ENCODE data around the gene ANKRD11.
"Not testable (repeated sequence)": the region's sequence is repeated elsewhere in the genome, so short reads cannot be mapped to it uniquely, and the experiment has no call there.

The ANKRD11 gene

GRCh38 chr16:89244754-89245153 is 245.6 kb downstream of the ANKRD11 start:
- Histone ChIP-seq H3K4me1 (ENCODE audit: low read depth, poor library complexity, severe bottlenecking) (no peaks in the 10 kb centered on the region), H3K79me2 (ENCODE audit: insufficient read depth, low read depth) (peaks cover 4% of the 10 kb centered on the region; the same call in 1 of the 2 replicates), H3K4me3 (IDR thresholded peaks at IDR 0.05; ENCODE audit: insufficient read depth, low read depth, low read length) (no peak overlapping the region), H4K20me1 (ENCODE audit: insufficient read depth) (no peaks in the 10 kb centered on the region), H3K27ac (no peak overlapping the region), H2AFZ (ENCODE audit: low read depth) (no peak overlapping the region), H3K27me3 (ENCODE audit: insufficient read depth, low read depth) (no peaks in the 10 kb centered on the region), H3K4me2 (no peak overlapping the region), H3K9ac (no peak overlapping the region), H3K36me3 (ENCODE audit: insufficient read depth) (no peaks in the 10 kb centered on the region)
- TF ChIP-seq, protein P1, sequence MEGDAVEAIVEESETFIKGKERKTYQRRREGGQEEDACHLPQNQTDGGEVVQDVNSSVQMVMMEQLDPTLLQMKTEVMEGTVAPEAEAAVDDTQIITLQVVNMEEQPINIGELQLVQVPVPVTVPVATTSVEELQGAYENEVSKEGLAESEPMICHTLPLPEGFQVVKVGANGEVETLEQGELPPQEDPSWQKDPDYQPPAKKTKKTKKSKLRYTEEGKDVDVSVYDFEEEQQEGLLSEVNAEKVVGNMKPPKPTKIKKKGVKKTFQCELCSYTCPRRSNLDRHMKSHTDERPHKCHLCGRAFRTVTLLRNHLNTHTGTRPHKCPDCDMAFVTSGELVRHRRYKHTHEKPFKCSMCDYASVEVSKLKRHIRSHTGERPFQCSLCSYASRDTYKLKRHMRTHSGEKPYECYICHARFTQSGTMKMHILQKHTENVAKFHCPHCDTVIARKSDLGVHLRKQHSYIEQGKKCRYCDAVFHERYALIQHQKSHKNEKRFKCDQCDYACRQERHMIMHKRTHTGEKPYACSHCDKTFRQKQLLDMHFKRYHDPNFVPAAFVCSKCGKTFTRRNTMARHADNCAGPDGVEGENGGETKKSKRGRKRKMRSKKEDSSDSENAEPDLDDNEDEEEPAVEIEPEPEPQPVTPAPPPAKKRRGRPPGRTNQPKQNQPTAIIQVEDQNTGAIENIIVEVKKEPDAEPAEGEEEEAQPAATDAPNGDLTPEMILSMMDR (conservative IDR thresholded peaks at IDR 0.05; ENCODE audit: low read depth, low read length) = no peak

DNA sequence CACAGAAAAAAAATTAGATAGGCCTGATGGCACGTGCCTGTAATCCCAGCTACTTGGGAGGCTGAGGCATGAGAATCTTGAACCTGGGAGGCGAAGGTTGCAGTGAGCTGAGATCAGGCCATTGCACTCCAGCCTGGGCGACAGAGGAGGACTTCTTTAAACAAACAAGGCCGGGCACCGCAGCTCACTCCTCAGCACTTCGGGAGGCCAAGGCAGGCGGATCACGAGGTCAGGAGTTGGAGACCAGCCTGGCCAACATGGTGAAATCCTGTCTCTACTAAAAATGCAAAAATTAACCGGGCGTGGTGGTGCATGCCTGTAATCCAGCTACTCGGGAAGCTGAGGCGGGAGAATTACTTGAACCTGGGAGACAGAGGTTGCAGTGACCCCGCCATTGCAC is 246.1 kb downstream of the ANKRD11 start:
- not testable (repeated sequence) for H2AFZ ChIP-seq (ENCODE audit: low read depth); H3K79me2 ChIP-seq (ENCODE audit: insufficient read depth, low read depth); H3K27me3 ChIP-seq (ENCODE audit: insufficient read depth, low read depth); H3K36me3 ChIP-seq (ENCODE audit: insufficient read depth); H3K27ac ChIP-seq; H4K20me1 ChIP-seq (ENCODE audit: insufficient read depth); H3K4me3 ChIP-seq (IDR thresholded peaks at IDR 0.05; ENCODE audit: insufficient read depth, low read depth, low read length); H3K4me2 ChIP-seq; H3K4me1 ChIP-seq (ENCODE audit: low read depth, poor library complexity, severe bottlenecking); H3K9ac ChIP-seq

DNA sequence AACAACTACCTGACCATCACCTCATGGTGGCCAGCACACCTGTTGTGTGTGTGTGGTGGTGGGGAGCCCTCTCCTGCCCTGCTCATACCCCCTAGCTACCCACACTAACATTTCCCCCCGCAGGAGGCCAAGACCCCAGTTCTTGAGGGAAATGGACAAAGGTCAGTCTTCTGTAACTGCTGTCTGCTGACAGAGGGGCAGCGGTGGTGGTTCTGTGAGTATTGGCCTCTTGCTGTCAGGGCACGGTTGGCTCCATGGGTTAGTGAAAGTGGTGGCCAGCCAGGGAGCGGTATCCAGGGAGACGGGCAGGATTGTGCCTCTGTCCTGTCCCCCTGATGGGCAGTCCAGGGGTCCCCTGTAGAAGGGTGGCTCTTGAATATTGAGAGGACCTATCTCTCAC is 246.7 kb downstream of the ANKRD11 start:
- no peak overlapping the region for H3K9ac ChIP-seq
- no peak overlapping the region for H3K4me2 ChIP-seq
- H3K36me3 ChIP-seq (ENCODE audit: insufficient read depth) = no peaks in the 10 kb centered on the region
- H3K27me3 ChIP-seq (ENCODE audit: insufficient read depth, low read depth) = no peaks in the 10 kb centered on the region
- H3K4me1 ChIP-seq (ENCODE audit: low read depth, poor library complexity, severe bottlenecking) = no peaks in the 10 kb centered on the region
- no peaks in the 10 kb centered on the region for H4K20me1 ChIP-seq (ENCODE audit: insufficient read depth)
- H3K4me3 ChIP-seq (IDR thresholded peaks at IDR 0.05; ENCODE audit: insufficient read depth, low read depth, low read length) = no peak overlapping the region
- TF ChIP-seq, protein P1 (conservative IDR thresholded peaks at IDR 0.05; ENCODE audit: low read depth, low read length) = no peak
- H3K79me2 ChIP-seq (ENCODE audit: insufficient read depth, low read depth) = peaks cover 4% of the 10 kb centered on the region; the same call in 1 of the 2 replicates
- H2AFZ ChIP-seq (ENCODE audit: low read depth) = no peak overlapping the region
- no peak overlapping the region for H3K27ac ChIP-seq

DNA sequence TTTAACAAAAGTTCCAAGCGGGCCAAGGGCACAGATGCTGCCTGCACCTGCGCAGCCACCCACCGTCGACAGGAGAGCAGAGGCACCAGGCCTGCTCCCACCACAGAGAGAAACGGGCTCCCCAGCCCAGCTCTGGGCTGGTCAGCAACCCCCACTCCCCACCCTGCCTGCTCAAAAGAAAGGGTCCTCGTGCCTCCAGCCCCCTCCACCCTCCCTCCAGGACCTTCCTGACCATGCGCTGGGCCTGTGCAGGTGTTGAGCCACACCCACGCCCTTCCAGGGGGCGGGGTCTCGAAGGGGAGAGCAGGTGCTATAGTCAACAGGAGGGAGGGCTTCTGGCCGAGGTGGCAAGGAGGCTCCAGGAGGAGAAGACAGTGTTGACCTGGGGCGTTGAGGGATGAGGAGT is 247.6 kb downstream of the ANKRD11 start:
- Histone ChIP-seq H3K4me3 (IDR thresholded peaks at IDR 0.05; ENCODE audit: insufficient read depth, low read depth, low read length) (no peak overlapping the region), H3K4me2 (no peak overlapping the region), H3K9ac (no peak overlapping the region), H2AFZ (ENCODE audit: low read depth) (no peak overlapping the region), H3K27ac (no peak overlapping the region), H3K27me3 (ENCODE audit: insufficient read depth, low read depth) (no peaks in the 10 kb centered on the region), H4K20me1 (ENCODE audit: insufficient read depth) (no peaks in the 10 kb centered on the region), H3K36me3 (ENCODE audit: insufficient read depth) (no peaks in the 10 kb centered on the region), H3K79me2 (ENCODE audit: insufficient read depth, low read depth) (peaks cover 4% of the 10 kb centered on the region; the same call in 1 of the 2 replicates), H3K4me1 (ENCODE audit: low read depth, poor library complexity, severe bottlenecking) (no peaks in the 10 kb centered on the region)
- TF ChIP-seq, protein P1 (conservative IDR thresholded peaks at IDR 0.05; ENCODE audit: low read depth, low read length) = no peak

DNA sequence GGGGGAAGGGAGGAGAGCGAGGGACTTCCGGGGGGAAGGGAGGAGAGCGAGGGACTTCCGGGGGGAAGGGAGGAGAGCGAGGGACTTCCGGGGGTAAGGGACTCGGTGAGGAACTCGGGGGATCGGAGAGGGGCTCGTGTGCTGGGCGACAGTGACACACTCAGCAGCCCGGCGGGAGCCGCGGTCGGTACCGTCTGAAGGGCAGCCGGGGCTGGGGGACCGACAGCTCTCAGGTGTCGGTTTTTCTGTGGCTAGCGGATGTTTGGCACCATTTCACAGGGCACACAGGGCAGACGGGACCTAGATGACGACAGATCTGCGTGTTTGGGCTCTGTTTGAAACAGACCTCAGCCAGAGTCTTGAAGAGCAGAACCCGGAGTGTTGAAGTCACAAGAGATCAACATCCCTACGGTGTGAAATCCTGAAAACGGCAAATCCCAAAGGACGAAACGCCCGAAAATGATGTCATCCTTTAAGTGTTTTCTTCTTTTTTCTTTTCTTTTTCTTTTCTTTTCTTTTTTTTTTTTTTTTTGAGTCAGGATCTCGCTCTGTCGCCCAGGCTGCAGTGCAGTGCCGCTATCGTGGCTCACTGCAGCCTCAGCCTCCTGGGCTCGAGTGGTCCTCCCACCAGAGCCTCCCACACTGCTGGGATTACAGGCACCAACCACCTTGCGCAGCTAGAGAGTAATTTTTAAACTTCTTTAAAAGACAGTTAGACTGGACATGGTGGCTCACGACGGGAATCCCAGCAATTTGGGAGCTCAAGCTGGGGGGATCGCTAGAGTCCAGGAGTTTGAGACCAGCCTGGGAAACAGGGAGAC is 249.0 kb downstream of the ANKRD11 start:
- peaks cover 4% of the 10 kb centered on the region; the same call in 1 of the 2 replicates for H3K79me2 ChIP-seq (ENCODE audit: insufficient read depth, low read depth)
- TF ChIP-seq, protein P1 (conservative IDR thresholded peaks at IDR 0.05; ENCODE audit: low read depth, low read length) = no peak
- H3K27ac ChIP-seq = peak overlapping the region; percentile 72
- H3K4me2 ChIP-seq = peak overlapping the region; percentile 69
- H4K20me1 ChIP-seq (ENCODE audit: insufficient read depth) = no peaks in the 10 kb centered on the region
- H2AFZ ChIP-seq (ENCODE audit: low read depth) = peak overlapping the region; percentile 67
- H3K9ac ChIP-seq = peak overlapping the region; percentile 68
- H3K4me1 ChIP-seq (ENCODE audit: low read depth, poor library complexity, severe bottlenecking) = no peaks in the 10 kb centered on the region
- H3K27me3 ChIP-seq (ENCODE audit: insufficient read depth, low read depth) = no peaks in the 10 kb centered on the region
- H3K4me3 ChIP-seq (IDR thresholded peaks at IDR 0.05; ENCODE audit: insufficient read depth, low read depth, low read length) = no peak overlapping the region
- no peaks in the 10 kb centered on the region for H3K36me3 ChIP-seq (ENCODE audit: insufficient read depth)

All from KMS-11 (cell line).